NCI-H526 treated with DMSO at 0.1 percent for 48 hours (cell line): ENCODE data around the gene PUS1.
"Not testable (repeated sequence)": the region's sequence is repeated elsewhere in the genome, so short reads cannot be mapped to it uniquely, and the experiment has no call there.

Experiments used
- DNase-seq: peaks from one replicate; lab custom pipeline; 2025; lab: John Stamatoyannopoulos, UW

PUS1 gene

GRCh38 chr12:131960590-131961325, 31.7 kb downstream of the PUS1 start:
- DNase-seq: not testable (repeated sequence)

- DNase-seq: not testable (repeated sequence)
These were observed 32.3 kb downstream of the PUS1 start for GRCh38 chr12:131961328-131961727.

GRCh38 chr12:131962069-131962468, 33.0 kb downstream of the PUS1 start:
- no peak for DNase-seq

- no peak for DNase-seq
These were observed 34.3 kb downstream of the PUS1 start for GRCh38 chr12:131963381-131963780.

GRCh38 chr12:131965073-131965472, 36.0 kb downstream of the PUS1 start:
- no peak for DNase-seq

- no peak for DNase-seq
These were observed 42.1 kb downstream of the PUS1 start for GRCh38 chr12:131971226-131971625.

GRCh38 chr12:131975228-131975627, 46.2 kb downstream of the PUS1 start:
- no peak for DNase-seq

- no peak for DNase-seq
These were observed 50.5 kb downstream of the PUS1 start for GRCh38 chr12:131979606-131980005.

- no peak for DNase-seq
These were observed 51.2 kb downstream of the PUS1 start for GRCh38 chr12:131980263-131980662.

- no peak for DNase-seq
These were observed 52.3 kb downstream of the PUS1 start for GRCh38 chr12:131981388-131981787.

- DNase-seq: no peak
These were observed 53.0 kb downstream of the PUS1 start for GRCh38 chr12:131982041-131982440.

GRCh38 chr12:131983026-131983425, 54.0 kb downstream of the PUS1 start:
- DNase-seq: no peak

- DNase-seq: no peak
These were observed 54.5 kb downstream of the PUS1 start for GRCh38 chr12:131983554-131983953.

- DNase-seq: no peak
These were observed 55.3 kb downstream of the PUS1 start for GRCh38 chr12:131984334-131984733.

- not testable (repeated sequence) for DNase-seq
These were observed 56.4 kb downstream of the PUS1 start for GRCh38 chr12:131985510-131985875.

GRCh38 chr12:131986361-131986760, 57.3 kb downstream of the PUS1 start:
- DNase-seq: no peak

- no peak for DNase-seq
These were observed 57.8 kb downstream of the PUS1 start for GRCh38 chr12:131986910-131987309.

- DNase-seq: no peak
These were observed 58.5 kb downstream of the PUS1 start for GRCh38 chr12:131987552-131987951.

GRCh38 chr12:131988054-131988796, 59.1 kb downstream of the PUS1 start:
- no peak for DNase-seq

- no peak for DNase-seq
These were observed 59.9 kb downstream of the PUS1 start for GRCh38 chr12:131989021-131989420.

- no peak for DNase-seq
These were observed 61.2 kb downstream of the PUS1 start for GRCh38 chr12:131990066-131990979.

GRCh38 chr12:131990980-131991305, 61.9 kb downstream of the PUS1 start:
- no peak for DNase-seq
